B cell (primary cell): ENCODE measurements around the gene CDC45. TPM values are rescaled to one million over a fixed set of nuclear protein-coding genes. Genes with fewer than 3 reads are reported as not detected.

ENCODE experiments used
- ATAC-seq: fragments of 200-7000 bp; cut with Tn5 transposase; one replicate; pipeline ENCODE4 v1.10.0; 2021; ENCODE audit warnings: low read depth, mild to moderate bottlenecking, moderate number of reproducible peaks, moderate library complexity
- CTCF ChIA-PET: fragments of 350-600 bp; sonication (Branson Sonifier 250); formaldehyde crosslinking; loops from one replicate; lab custom pipeline; 2021; ENCODE audit warnings: antibody characterized with exemption, inconsistent platforms; lab: Charles Lee
- POLR2A ChIA-PET: fragments of 350-600 bp; sonication (Branson Sonifier 250); formaldehyde crosslinking; loops from one replicate; lab custom pipeline; 2021; ENCODE audit warnings: antibody characterized with exemption; lab: Charles Lee
- DNase-seq: peaks from one replicate; pipeline ENCODE4 v3.0.0; 2013
- H2AFZ ChIP-seq: 2 replicates; pipeline ENCODE4 v1.6.1; 2012; ENCODE audit warnings: mild to moderate bottlenecking, low read depth, low read length; ENCODE audit not compliant: insufficient read depth, poor library complexity, severe bottlenecking
- H3K27ac ChIP-seq, 2 donors: 1 replicate in 1 of 2; 2 replicates in 1 of 2; pipeline ENCODE4 v1.5.1; 2012 to 2013; ENCODE audit warnings: low read length in 2 of 2, mild to moderate bottlenecking in 2 of 2, moderate library complexity in 1 of 2
- H3K27me3 ChIP-seq, 4 experiments: fragments of 200-600 bp in 1 of 4; sonication (generic) in 1 of 4; replicated peaks in 1 of 4; 1 replicate in 2 of 4; 2 replicates in 2 of 4; pipeline versions ENCODE4 v1.6.1 to v1.7.0; 2013 to 2016; ENCODE audit warnings: low read length in 3 of 4, mild to moderate bottlenecking in 2 of 4, mixed read lengths in 1 of 4, moderate library complexity in 1 of 4; ENCODE audit not compliant: insufficient read depth in 4 of 4, control insufficient read depth in 3 of 4; ENCODE audit errors: control extremely low read depth in 1 of 4
- H3K36me3 ChIP-seq, 2 experiments: replicated peaks in 1 of 2; 1 replicate in 1 of 2; 2 replicates in 1 of 2; pipeline versions ENCODE4 v1.6.1 to v1.7.1; 2013; ENCODE audit warnings: low read length in 1 of 2; ENCODE audit not compliant: insufficient read depth in 2 of 2, control insufficient read depth in 1 of 2; ENCODE audit errors: control extremely low read depth in 1 of 2, extremely low read depth in 1 of 2
- H3K4me1 ChIP-seq, 2 donors: fragments of 200-600 bp in 1 of 2; sonication (generic) in 1 of 2; 1 replicate in 1 of 2; 2 replicates in 1 of 2; pipeline versions ENCODE4 v1.5.1 to v1.6.1; 2013 to 2017; ENCODE audit warnings: low read length in 2 of 2; ENCODE audit not compliant: control insufficient read depth in 2 of 2, insufficient read depth in 2 of 2
- H3K4me2 ChIP-seq: replicated peaks from 2 replicates; pipeline ENCODE3; 2012; ENCODE audit warnings: mild to moderate bottlenecking, low read depth, low read length; ENCODE audit not compliant: poor library complexity, severe bottlenecking
- H3K4me3 ChIP-seq, 5 experiments: fragments of 200-600 bp in 1 of 5; sonication (generic) in 1 of 5; 1 replicate in 3 of 5; 2 replicates in 2 of 5; pipeline versions ENCODE4 v1.5.1 to v1.7.0; 2011 to 2016; ENCODE audit warnings: low read length in 4 of 5, mild to moderate bottlenecking in 4 of 5, low read depth in 2 of 5, control low read depth in 1 of 5, moderate library complexity in 1 of 5; ENCODE audit not compliant: insufficient read depth in 1 of 5; ENCODE audit errors: control extremely low read depth in 1 of 5, extremely low read depth in 1 of 5
- H3K79me2 ChIP-seq: fragments of 200-600 bp; sonication (generic); one replicate; pipeline ENCODE4 v1.6.0; 2016; ENCODE audit warnings: low read length; ENCODE audit not compliant: control insufficient read depth, insufficient read depth
- H3K9ac ChIP-seq: fragments of 200-600 bp; sonication (generic); 2 replicates; pipeline ENCODE4 v1.6.1; 2017; ENCODE audit warnings: mild to moderate bottlenecking, low read length, moderate library complexity
- H3K9me3 ChIP-seq, 3 donors: one replicate each; pipeline versions ENCODE4 v1.6.1 to v1.7.1; 2013; ENCODE audit warnings: low read length in 2 of 3; ENCODE audit not compliant: control insufficient read depth in 2 of 3, insufficient read depth in 1 of 3; ENCODE audit errors: control extremely low read depth in 1 of 3
- H4K20me1 ChIP-seq: 2 replicates; pipeline ENCODE4 v1.6.0; 2012; ENCODE audit warnings: mild to moderate bottlenecking, low read length; ENCODE audit not compliant: insufficient read depth, control insufficient read depth, poor library complexity, severe bottlenecking
- H3K27ac Mint-ChIP-seq: one replicate; pipeline ENCODE4 v1.8.0; 2021; ENCODE audit warnings: mixed read lengths
- H3K27me3 Mint-ChIP-seq: one replicate; pipeline ENCODE4 v1.8.0; 2021; ENCODE audit warnings: mixed read lengths
- H3K4me1 Mint-ChIP-seq: one replicate; pipeline ENCODE4 v1.8.0; 2021; ENCODE audit warnings: mixed read lengths
- H3K4me3 Mint-ChIP-seq: one replicate; pipeline ENCODE4 v1.8.0; 2021; ENCODE audit warnings: mixed read lengths
- H3K9me3 Mint-ChIP-seq: one replicate; pipeline ENCODE4 v1.8.0; 2022; ENCODE audit warnings: mixed read lengths; ENCODE audit not compliant: insufficient read depth
- CTCF ChIP-seq: fragments of 200-600 bp; IDR thresholded peaks from one replicate; pipeline ENCODE4 v1.8.0; 2022; ENCODE audit warnings: antibody characterized with exemption, mild to moderate bottlenecking
- EZH2 ChIP-seq: IDR thresholded peaks from 2 replicates; pipeline ENCODE4 v1.6.1; 2012; ENCODE audit warnings: borderline replicate concordance, low read depth, mild to moderate bottlenecking, moderate library complexity, low read length; ENCODE audit not compliant: insufficient read depth, poor library complexity, severe bottlenecking
- WGBS: methylation state at CpG from one replicate; pipeline ENCODE4 v1.1.5; 2013; ENCODE audit warnings: missing lambda C conversion rate; ENCODE audit not compliant: insufficient coverage; 5-methylcytosine and 5-hydroxymethylcytosine counted together
- intact Hi-C: fragments of 100-400 bp; cut with micrococcal nuclease; formaldehyde crosslinking; loops from one replicate; pipeline ENCODE4 v1.10.0; 2022
- polyA plus RNA-seq: library from polyadenylated mRNA; depleted of rRNA; stranded (reverse); fragments of >200 nt; gene quantifications from 2 replicates; pipeline ENCODE4 v1.2.3, GENCODE V29; 2012
- total RNA-seq, 2 donors: library from RNA; stranded (reverse); fragments of 120-200 nt in 1 of 2; gene quantifications; 1 replicate in 1 of 2; 2 replicates in 1 of 2; pipeline versions ENCODE4 v1.2.3 to v1.2.4, GENCODE V29; 2013 to 2022

Gene CDC45
- total and polyA plus RNA-seq, 2 donors (not counting 1 experiment from before 2014, with no cell fraction given) = 0.49 to 1.4 TPM

- Histone ChIP-seq H3K4me2 (peak within 1 kb of the TSS; percentile 92), H3K9me3 (no peaks in the 10 kb centered on the region), H2AFZ (peak within 1 kb of the TSS; percentile 92), H3K9ac (peak within 1 kb of the TSS; percentile 98), H3K4me1 (peaks cover 16 to 20% of the 10 kb centered on the region in 2 donors), H3K79me2 (peaks cover 46% of the 10 kb centered on the region), H3K27me3 (no peaks in the 10 kb centered on the region), H3K4me3 (peak within 1 kb of the TSS; percentile 66 to 92 (median 83)), H3K36me3 (peaks cover 4 to 14% of the 10 kb centered on the region in 2 experiments), H3K27ac (peak within 1 kb of the TSS; percentile 98 to 100), H4K20me1 (peaks cover 20% of the 10 kb centered on the region)
- TF ChIP-seq CTCF (no peak), EZH2 (no peak)
- 0% methylated on average over 30 of the region's 42 CpGs for WGBS
- DNase-seq = no peak
- H3K9me3 Mint-ChIP-seq = no peaks in the 10 kb centered on the region
- H3K4me3 Mint-ChIP-seq = peak within 1 kb of the TSS; percentile 98
- no peaks in the 10 kb centered on the region for H3K27me3 Mint-ChIP-seq
- ChIA-PET CTCF (interaction anchor here (0.7 to 5.5 kb wide), 10 partner anchors 32 to 371 kb away, joined by 3 to 29 read pairs (median 7); partner anchors contain the start of genes C22orf39, ESS2 and SLC25A1), POLR2A (interaction anchor here (0.5 to 2.2 kb wide), 7 partner anchors 31 to 1791 kb away, joined by 3 to 18 read pairs (median 6); partner anchors contain the start of genes C22orf39, CLTCL1, ESS2 and HIRA)
- intact Hi-C loops = loop anchor here (1.0 to 2.0 kb wide), 10 partner anchors 32 to 357 kb away; partner anchors contain the start of genes C22orf39, CLTCL1, DGCR2 and ESS2
- ATAC-seq = peak; percentile 48
- H3K27ac Mint-ChIP-seq = peak within 1 kb of the TSS; percentile 100
- peaks cover 23% of the 10 kb centered on the region for H3K4me1 Mint-ChIP-seq
Observed at GRCh38 chr22:19478901-19479354, 792 bp upstream of the CDC45 start, which contains the start of gene UFD1. Gene UFD1, minus strand, starts transcription at chr22:19479193. Its CDS starts 108 bp downstream, at chr22:19479085.

GRCh38 chr22:19480173-19480568 is 451 bp downstream of the CDC45 start:
- Histone ChIP-seq H3K4me1 (peaks cover 16 to 20% of the 10 kb centered on the region in 2 donors), H3K27me3 (no peaks in the 10 kb centered on the region), H4K20me1 (peaks cover 13% of the 10 kb centered on the region), H3K9me3 (no peaks in the 10 kb centered on the region), H3K27ac (no peak overlapping the region), H3K4me3 (peak overlapping the region in 4 of 5 experiments; percentile 66 to 83 (median 80)), H3K4me2 (peak overlapping the region; percentile 92), H3K36me3 (peaks cover 1% of the 10 kb centered on the region in 2 experiments), H2AFZ (peak overlapping the region; percentile 92), H3K9ac (peak overlapping the region; percentile 98), H3K79me2 (peaks cover 37% of the 10 kb centered on the region)
- TF ChIP-seq EZH2 (no peak), CTCF (no peak)
- H3K27ac Mint-ChIP-seq = no peak overlapping the region
- H3K27me3 Mint-ChIP-seq = no peaks in the 10 kb centered on the region
- no peak for DNase-seq
- WGBS = 1% methylated on average over 15 of the region's 15 CpGs
- CTCF ChIA-PET = interaction anchor here (1.0 to 5.5 kb wide), 5 partner anchors 14 to 336 kb away, joined by 3 to 29 read pairs (median 4); partner anchors contain the start of gene ESS2
- H3K4me3 Mint-ChIP-seq = peak overlapping the region; percentile 98
- intact Hi-C loops = no loop called here
- no peaks in the 10 kb centered on the region for H3K9me3 Mint-ChIP-seq
- POLR2A ChIA-PET = interaction anchor here (1.0 to 2.2 kb wide), 5 partner anchors 48 to 358 kb away, joined by 3 to 18 read pairs (median 8); partner anchors contain the start of genes CLTCL1, DGCR2, ESS2 and HIRA
- ATAC-seq = no peak
- peaks cover 23% of the 10 kb centered on the region for H3K4me1 Mint-ChIP-seq
